Activated naive CD8-positive, alpha-beta T cell treated with anti-CD3 and anti-CD28 coated beads, Interleukin-2, amount 50 U/mL, for 16 hours (primary cell): ENCODE measurements around the gene KRTAP4-7.
"Not testable (repeated sequence)": the region's sequence is repeated elsewhere in the genome, so short reads cannot be mapped to it uniquely, and the experiment has no call there.

Source experiments
- DNase-seq: peaks from one replicate; pipeline ENCODE4 v3.0.0-alpha.2; 2020; ENCODE audit warnings: low read depth, low spot score

KRTAP4-7 gene

DNA sequence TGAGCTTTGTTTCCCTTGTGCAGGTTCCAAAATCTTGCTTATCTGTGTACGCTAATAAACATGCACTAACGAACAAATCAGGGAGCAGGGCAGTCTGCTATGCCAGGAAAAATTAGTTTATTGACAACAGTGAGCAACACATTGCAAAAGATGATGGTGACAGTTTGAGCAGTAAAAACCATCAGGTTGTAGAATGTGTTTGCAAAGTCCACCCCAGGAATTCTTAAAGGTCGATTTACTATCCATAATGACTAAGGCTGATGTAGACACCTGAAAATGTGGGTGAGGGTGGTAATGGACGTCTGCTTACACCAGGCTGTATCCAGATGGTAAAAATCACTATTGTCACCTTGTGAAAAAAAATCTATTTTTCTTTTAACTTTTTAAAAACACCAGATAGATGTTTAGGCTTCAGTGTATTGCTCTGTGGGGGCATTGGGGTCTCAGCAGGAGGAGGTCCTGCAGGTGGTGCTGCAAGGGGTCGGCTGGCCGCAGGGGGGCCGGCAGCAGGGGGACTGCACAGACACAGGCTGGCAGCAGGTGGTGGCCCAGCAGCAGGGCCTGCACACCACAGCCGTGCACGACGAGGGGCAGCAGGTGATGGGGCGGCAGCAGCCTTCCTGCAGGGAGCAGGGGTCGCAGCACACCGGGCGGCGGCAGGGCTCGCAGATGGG, 18.8 kb upstream of the KRTAP4-7 start:
- not testable (repeated sequence) for DNase-seq

DNA sequence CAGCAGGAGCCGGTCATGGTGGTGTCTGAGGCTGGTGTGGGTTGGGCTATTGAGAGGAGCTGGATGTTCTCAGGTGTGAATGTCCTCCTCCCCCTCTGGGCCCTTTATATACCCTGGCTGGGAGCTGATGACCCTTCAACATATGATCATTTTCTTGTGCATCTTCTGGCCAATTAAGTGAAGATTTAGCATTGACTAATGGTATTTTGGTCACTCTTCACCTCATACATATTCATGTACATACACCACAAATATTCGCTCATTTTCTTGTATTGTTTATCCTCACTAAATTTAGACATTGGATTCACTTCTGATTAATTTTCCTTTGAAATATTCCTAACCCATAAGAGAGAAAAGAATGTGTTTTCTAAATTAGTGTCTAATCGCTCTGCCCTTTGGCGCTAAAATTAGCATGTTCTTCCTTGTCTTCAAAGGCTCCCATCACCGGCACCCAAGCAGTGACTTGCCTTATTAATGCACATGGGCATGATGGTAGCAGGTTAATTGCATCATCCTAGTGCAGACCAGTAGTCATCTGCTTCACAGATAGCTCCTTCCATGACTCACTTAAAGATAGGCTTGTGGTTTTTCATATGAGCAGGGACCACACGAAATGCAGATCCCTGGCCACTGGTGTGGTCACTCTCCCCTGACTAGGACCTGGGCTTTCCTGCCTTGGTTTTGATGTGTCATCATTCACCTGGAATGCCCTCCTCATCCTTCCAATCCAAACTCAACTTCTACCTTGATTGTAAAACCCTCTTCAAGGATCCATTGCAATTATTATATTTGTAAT, 17.9 kb upstream of the KRTAP4-7 start, which contains the start of gene KRTAP2-4:
KRTAP2-4 (minus strand) TSS at position 51 of the 796 bp plus-strand sequence; CDS start at position 17, 34 bp downstream.
- DNase-seq, result no peak

DNA sequence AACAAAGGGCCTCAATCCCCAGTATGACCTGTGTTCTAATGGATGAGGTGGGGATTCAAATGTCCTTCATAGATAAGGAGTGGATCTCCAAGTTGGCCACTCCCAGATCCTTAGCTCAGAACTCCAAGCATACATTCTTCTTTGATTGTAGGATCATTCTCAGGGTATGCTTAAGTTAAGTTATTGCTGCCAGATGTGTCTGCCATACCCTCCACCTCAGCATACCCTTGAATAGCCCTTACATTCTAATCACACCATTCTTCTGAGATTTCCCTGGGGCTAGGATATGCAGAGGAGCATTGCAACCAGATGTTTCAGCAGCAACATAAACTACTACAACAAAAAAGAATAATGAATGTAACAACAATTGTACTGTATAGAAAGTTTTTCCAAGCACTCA, 16.7 kb upstream of the KRTAP4-7 start:
- no peak for DNase-seq

DNA sequence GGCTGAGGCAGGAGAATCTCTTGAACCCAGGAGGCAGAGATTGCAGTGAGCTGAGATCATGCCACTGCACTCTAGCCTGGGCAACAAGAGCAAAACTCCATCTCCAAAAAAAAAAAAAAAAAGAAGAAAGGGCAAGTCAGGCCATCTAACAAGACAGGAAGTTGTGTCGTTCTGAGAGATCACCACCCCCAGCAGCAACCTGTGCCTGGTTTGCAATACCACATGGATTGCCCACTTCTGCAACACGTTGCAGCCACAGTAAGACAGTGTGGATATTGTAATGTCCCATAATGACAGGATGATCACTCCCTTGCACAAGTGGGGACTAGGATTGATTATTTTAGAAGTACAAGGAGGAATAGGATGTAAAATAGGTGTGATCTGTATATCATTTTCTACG, 14.9 kb upstream of the KRTAP4-7 start:
- no peak for DNase-seq

DNA sequence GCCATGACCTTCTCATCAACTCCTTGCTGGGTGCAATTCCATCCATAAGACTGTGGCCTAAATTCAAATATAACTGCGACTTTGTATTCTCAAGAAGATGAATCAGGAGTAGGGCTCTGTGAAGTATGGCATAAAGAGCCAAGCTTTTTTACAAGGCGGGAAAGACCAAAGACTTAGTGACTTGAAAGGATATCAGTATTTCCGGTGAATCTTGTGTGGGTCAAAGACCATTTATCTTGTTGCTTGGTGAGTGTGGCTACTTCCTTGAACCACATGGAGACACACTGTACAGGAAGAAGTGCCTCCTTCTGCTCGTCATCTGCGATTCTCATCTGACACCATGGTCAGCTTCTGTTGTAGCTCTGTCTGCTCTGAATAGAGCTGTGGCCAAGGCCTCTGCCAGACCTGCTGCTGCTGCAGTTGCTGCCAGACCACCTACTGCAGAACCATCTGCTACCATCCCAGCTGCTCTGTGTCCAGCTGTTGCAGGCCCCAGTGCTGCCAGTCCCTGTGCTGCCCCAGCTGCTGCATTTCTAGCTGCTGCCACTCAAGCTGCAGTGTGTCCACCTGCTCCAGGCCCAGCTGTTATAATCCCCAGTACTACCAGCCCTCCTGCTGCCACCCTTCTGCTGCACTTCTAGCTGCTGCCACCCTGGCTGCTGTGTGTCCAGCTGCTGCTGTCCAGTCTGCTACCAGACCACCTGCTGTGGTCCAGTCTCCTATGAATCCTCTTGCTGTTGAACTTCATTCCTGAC, 12.2 kb upstream of the KRTAP4-7 start:
- no peak for DNase-seq

DNA sequence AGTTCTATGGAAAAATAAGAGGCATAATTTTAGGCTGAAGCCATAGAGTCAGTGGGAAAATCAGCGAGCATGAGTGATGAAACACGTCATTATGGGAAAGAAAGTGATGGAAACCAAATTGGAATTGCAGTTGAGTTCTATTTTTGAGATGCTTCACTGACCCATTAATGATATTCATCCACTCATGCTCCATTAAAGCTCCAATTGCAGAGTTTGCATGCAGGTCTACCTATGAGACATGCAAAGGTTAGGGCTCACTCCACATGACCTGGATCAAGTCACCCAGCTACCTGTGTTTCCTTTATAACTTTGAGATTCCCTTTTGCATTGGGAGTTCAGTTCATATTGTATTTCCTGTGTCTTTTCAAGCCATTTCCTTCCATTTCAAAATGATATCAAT, 10.3 kb upstream of the KRTAP4-7 start:
- DNase-seq, result no peak

DNA sequence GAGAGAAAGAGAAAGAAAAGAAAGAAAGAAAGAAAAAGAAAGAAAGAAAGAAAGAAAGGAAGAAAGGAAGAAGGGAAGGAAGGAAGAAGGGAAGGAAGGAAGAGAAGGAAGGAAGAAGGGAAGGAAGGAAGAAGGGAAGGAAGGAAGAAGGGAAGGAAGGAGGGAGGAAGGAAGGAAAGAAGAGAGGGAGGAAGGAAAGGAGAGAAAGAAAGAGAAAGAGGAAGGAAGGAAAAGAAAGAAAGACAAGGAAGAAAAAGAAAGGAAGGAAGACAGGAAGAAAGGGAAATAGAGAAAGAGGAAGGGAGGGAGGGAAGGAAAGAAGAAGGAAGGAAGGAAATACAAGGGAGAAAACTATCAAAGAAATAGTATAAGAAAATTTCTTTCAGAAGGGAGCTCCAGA, 7.2 kb upstream of the KRTAP4-7 start:
- no peak for DNase-seq

DNA sequence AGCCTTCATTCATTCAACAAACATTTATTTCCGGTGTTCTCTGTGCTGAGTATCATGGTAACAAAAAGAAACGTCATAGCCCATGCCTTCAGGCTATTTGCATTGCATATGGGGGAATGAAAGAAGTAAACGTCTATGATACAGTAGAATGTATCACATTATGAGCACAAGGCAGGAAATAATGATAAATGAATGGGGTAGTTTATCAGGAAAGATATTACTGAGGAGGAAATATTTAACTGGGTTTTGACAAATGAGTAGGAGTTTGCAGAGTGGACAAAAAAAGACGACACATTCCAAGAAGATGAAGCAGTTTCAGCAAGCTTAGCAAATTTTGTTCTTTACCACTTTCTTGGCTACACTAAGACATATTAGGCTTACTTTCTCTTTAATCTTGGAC, 1.3 kb upstream of the KRTAP4-7 start:
- DNase-seq, result no peak

DNA sequence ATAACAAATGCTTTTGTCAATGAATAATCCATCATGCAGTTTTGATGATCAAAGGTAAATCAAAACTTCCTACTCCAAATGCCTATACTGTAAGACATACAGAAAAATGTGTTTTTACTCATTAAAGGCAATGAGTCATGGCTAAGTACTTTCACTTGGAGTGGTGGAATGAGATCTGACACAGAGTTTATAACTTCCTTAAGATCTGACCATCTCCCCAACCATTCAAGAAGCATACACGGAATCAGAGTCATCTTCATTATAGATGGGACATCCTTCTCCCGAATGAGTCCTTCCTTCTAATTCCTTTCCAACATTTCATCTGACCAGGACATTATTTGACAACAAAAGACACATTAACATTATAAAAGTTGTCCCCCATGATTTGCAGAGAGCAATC, 523 bp upstream of the KRTAP4-7 start:
- not testable (repeated sequence) for DNase-seq

DNA sequence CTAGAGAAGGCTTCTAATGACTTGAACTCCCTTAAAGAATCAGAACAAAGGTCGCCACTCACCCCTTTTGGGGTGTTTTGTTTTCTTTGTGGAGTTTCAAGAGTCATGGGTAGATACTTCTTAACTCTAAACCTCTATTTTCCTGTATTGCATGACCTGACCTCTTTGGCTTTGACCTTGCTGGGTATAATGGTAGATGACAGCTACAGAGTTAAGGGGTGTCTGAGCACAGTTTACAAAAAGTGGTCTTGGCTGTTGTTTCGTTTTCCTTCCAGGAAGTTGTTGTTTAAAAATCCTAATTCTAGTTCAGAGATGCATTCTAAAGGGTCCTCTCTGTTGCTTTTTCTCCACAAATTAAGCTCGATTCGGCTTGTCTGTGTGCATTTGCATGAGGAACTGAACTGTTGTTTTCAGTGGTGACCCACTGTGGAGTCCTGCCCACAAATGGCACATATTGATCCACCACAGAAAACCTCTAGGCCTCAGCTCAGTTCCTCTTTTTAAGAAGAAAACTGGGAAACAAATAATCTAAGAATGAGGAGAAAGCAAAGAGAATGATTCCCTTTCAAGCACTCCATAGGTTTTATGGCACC, 4.9 kb downstream of the KRTAP4-7 start:
- DNase-seq, result not testable (repeated sequence)

DNA sequence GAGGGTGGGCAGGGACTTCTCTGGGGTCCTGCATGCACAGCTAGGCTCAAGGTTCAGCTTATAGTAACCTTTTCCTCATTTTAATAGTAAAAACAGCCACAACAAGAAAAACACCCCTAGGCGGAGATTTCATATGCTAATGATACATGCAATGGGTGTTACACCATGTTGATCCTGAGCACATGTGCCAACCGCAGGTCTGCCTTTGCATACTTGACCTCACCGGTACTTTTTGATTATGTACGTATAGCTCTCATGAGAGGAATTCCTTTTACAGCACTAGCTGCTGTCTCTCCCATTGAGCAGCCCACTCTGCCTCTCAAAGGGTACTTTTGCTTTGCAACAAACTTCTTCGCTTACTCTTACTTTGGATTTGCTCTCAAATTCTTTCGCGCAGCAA, 12.1 kb downstream of the KRTAP4-7 start:
- no peak for DNase-seq

DNA sequence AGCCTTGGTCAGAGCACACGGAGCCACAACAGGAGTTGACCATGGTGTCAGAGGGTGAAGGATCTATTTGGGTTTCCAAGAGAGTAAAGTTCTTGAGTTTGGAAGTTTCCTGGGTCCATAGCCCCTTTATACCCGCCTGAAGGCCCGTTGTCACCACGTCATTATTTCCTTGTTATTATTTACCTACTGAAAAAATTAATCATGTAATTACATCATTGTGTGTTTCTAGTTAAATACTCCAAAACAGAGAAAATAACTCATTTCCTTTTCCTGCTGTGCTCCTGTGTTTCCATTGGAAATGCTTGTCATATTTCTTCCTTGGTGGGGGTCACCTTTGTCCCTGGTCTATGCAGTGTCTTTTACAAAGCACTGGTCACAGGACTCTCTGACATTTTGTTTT, 14.1 kb downstream of the KRTAP4-7 start, which contains the start of gene KRTAP4-8:
KRTAP4-8 (minus strand) TSS at position 101 of the 400 bp plus-strand sequence; CDS start at position 43, 58 bp downstream.
- DNase-seq, result no peak

DNA sequence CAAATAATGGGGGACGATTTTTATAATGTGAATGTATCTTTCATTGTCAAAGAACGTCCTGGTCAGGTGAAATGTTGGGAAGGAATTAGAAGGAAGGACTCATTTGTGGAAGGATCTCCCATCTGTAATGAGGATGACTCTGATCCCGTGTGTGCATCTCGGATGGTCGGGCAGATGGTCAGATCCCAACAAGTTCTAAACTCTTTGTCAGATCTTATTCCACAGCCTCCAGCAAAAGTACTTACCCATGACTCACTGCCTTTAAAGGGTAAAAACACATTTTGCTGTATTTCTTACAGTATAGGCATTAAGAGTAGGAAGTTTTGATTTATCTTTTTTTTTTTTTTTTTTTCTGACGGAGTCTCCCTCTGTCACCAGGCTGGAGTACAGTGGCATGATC, 14.5 kb downstream of the KRTAP4-7 start:
- DNase-seq, result no peak

DNA sequence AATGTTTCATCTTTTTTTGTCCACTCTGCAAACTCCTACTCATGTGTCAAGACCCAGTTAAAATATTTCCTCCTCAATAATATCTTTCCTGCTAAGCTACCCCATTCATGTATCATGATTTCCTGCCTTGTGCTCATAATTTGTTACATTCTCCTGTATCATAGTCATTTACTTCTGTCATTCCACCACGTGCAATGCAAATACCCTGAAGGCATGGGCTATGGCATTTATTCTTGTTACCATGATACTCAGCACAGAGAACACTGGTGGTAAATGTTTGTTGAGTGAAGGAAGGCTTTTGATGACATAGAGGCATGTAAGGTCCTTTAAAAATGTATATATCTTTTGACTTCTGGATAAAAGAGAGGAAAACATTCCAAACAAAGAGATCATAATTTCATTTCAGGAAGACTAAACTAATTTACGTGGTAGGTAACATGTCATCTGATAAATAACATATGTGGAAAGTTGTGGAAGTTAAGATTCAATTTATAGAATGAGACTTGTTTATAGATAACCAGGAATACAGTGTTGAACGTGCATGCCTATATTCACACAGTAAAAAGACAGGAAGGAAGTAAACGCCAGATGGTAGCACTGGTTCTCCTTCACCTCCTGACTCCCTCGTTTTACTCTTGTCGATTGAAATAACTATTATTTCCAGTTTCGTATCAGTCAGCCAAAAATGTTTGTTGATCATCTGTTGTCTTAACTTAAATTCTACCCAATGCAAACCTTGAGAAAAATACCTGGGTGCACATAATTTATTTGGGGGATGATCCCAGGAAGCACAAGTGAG, 15.9 kb downstream of the KRTAP4-7 start:
- not testable (repeated sequence) for DNase-seq

DNA sequence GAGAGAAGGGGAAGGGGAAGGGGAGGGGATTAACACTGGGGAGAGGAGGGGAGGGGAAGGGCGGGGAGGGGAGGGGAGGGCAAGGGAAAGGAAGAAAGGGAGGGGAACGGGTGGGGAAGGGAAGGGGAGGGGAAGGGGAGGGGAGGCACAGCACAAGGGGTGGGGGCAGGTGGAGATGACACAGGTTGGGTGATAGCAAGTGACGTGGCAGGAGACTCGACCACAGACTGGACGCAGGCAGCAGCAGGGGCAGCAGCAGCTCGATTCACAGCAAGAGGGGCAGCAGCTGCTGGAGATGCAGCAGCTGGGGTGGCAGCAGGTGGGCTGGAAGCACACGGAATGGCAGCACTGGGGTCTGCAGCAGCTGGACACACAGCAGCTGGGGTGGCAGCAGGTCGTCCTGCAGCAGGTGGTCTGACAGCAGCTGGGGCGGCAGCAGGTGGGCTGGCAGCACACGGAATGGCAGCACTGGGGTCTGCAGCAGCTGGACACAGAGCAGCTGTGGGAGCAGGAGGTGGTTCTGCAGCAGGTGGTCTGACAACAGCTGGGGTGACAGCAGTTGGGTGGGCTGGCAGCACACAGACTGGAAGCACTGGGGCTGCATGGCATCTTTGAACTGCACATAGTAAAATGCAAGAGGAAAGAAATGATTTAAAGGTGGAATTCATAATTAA, 17.8 kb downstream of the KRTAP4-7 start, which contains the start of gene KRTAP4-16:
KRTAP4-16 (minus strand) TSS at position 624 of the 674 bp plus-strand sequence; CDS start at position 624, 0 bp downstream.
- DNase-seq, result no peak

DNA sequence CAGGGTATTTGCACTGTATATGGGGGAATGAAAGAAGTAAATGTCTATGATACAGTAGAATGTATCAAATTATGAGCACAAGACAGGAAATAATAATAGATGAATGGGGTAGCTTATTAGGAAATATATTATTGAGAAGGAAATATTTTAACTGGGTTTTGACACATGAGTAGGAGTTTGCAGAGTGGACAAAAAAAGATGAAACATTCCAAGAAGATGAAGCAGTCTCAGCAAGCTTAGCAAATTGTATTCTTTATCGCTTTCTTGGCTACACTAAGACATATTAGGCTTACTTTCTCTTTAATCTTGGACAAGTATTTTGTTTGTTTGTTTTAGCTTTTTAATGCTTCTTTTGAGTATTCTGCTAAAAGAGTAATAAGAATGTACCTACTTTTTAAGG, 19.9 kb downstream of the KRTAP4-7 start:
- DNase-seq, result no peak

DNA sequence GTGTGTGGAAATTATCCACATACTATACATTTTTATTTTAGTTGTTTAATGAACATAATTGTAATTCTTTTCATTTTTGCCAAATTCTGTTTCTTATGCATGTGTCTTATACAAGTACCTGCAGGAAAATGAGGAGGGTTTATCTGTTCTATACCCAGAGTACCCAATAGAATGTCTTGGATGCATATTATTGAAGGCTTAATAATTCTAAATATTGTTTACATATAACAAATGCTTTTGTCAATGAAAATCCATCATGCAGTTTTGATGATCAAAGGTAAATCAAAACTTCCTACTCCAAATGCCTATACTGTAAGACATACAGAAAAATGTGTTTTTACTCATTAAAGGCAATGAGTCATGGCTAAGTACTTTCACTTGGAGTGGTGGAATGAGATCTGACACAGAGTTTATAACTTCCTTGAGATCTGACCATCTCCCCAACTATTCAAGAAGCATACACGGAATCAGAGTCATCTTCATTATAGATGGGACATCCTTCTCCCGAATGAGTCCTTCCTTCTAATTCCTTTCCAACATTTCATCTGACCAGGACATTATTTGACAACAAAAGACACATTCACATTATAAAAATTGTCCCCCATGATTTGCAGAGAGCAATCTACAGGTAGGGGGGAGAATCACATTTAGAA, 20.6 kb downstream of the KRTAP4-7 start:
- DNase-seq, result not testable (repeated sequence)

DNA sequence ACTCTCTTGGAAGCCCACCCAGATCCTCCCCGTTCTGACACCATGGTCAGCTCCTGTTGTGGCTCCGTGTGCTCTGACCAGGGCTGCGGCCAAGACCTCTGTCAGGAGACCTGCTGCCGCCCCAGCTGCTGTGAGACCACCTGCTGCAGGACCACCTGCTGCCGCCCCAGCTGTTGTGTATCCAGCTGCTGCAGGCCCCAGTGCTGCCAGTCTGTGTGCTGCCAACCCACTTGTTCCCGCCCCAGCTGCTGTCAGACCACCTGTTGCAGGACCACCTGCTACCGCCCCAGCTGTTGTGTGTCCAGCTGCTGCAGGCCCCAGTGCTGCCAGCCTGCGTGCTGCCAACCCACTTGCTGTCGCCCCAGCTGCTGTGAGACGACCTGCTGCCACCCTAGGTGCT, 21.4 kb downstream of the KRTAP4-7 start, which contains the start of gene KRTAP4-9:
KRTAP4-9 (plus strand) TSS at position 43 of the 400 bp plus-strand sequence; CDS start at position 43, 0 bp downstream.
- DNase-seq, result not testable (repeated sequence)

DNA sequence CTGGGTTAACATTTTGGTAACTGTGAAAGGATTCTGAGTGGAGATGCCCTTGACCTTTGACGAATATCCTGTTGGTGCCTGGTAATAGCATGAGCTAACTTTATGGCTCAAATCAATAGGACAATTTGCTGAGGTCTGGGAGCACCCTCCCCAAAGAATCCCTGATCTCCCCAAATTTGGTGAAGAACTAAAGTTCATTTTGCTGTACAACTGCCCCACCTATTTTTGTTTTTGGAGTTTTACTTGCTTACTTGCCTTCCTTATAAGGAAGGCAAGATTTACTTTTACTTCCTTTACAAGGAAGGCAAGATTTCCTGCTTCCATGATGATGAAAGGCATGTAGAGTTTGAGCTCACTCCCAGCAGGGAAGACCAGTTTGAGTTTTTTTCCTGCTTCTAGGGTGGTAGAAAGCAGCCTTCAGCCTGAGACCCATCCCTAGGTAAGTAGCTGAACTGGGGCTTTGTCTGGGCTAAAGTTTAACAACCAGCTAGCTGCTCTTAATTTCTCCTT, 24.0 kb downstream of the KRTAP4-7 start:
- DNase-seq, result no peak
